ENCODE measurements around the gene ARID5B. TPM values are rescaled to one million over a fixed set of nuclear protein-coding genes. Genes with fewer than 3 reads are reported as not detected.
A peak's percentile ranks its signal among the peaks of the same experiment; 100 is the strongest.

Gene ARID5B
- total RNA-seq, 1 donor from 2014 or later = 29.8 TPM

DNA sequence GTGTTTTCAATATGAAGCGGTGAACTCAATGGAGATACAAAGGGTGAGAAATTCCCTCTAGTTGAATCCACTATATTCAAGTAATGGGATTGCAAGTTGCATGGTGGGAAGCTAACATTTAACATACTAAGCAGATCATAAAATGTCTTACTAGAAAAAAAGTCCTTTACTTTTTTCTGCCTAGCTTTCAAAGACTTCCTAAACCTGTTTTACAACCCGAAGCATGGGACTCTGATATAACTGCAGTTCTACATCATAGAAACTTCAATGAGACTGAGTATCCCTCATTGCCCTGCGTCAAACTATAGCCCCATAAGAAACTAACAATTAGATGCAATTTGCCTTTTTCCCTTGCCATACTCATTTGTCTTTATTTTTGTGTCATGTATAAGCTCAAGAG, 187.3 kb downstream of the ARID5B start:
- Histone ChIP-seq H3K27ac (no peak overlapping the region), H3K4me1 (peaks cover 6% of the 10 kb centered on the region), H3K4me3 (no peak overlapping the region), H3K9me3 (no peaks in the 10 kb centered on the region), H3K27me3 (ENCODE audit: low read depth) (no peaks in the 10 kb centered on the region), H3K36me3 (peaks cover 61% of the 10 kb centered on the region)
- TF ChIP-seq, protein P1, sequence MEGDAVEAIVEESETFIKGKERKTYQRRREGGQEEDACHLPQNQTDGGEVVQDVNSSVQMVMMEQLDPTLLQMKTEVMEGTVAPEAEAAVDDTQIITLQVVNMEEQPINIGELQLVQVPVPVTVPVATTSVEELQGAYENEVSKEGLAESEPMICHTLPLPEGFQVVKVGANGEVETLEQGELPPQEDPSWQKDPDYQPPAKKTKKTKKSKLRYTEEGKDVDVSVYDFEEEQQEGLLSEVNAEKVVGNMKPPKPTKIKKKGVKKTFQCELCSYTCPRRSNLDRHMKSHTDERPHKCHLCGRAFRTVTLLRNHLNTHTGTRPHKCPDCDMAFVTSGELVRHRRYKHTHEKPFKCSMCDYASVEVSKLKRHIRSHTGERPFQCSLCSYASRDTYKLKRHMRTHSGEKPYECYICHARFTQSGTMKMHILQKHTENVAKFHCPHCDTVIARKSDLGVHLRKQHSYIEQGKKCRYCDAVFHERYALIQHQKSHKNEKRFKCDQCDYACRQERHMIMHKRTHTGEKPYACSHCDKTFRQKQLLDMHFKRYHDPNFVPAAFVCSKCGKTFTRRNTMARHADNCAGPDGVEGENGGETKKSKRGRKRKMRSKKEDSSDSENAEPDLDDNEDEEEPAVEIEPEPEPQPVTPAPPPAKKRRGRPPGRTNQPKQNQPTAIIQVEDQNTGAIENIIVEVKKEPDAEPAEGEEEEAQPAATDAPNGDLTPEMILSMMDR (IDR thresholded peaks at IDR 0.05) = no peak
- no peak for ATAC-seq
- intact Hi-C loops (cut with DNase I) = no loop called here
- no peak for DNase-seq

DNA sequence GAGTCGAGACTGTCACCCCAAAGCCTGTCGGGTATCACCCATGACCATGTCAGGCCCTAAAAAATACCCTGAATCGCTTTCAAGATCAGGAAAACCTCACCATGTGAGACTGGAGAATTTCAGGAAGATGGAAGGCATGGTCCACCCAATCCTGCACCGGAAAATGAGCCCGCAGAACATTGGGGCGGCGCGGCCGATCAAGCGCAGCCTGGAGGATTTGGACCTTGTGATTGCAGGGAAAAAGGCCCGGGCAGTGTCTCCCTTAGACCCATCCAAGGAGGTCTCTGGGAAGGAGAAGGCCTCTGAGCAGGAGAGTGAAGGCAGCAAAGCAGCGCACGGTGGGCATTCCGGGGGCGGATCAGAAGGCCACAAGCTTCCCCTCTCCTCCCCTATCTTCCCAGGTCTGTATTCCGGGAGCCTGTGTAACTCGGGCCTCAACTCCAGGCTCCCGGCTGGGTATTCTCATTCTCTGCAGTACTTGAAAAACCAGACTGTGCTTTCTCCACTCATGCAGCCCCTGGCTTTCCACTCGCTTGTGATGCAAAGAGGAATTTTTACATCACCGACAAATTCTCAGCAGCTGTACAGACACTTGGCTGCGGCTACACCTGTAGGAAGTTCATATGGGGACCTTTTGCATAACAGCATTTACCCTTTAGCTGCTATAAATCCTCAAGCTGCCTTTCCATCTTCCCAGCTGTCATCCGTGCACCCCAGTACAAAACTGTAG, 191.0 kb downstream of the ARID5B start:
- peaks cover 34% of the 10 kb centered on the region for H3K4me1 ChIP-seq
- TF ChIP-seq, protein P1 (IDR thresholded peaks at IDR 0.05) = no peak
- peaks cover 48% of the 10 kb centered on the region for H3K36me3 ChIP-seq
- intact Hi-C loops (cut with DNase I) = no loop called here
- peak overlapping the region; percentile 60 for H3K27ac ChIP-seq
- H3K4me3 ChIP-seq = no peak overlapping the region
- no peaks in the 10 kb centered on the region for H3K27me3 ChIP-seq (ENCODE audit: low read depth)
- no peaks in the 10 kb centered on the region for H3K9me3 ChIP-seq
- DNase-seq = no peak
- peak in 1 of 2 donors; percentile 14 for ATAC-seq

- DNase-seq = no peak
- Histone ChIP-seq H3K27me3 (ENCODE audit: low read depth) (no peaks in the 10 kb centered on the region), H3K4me1 (peaks cover 34% of the 10 kb centered on the region), H3K9me3 (no peaks in the 10 kb centered on the region), H3K27ac (peak overlapping the region; percentile 60), H3K36me3 (peaks cover 37% of the 10 kb centered on the region), H3K4me3 (no peak overlapping the region)
- TF ChIP-seq, protein P1 (IDR thresholded peaks at IDR 0.05) = no peak
- intact Hi-C loops (cut with DNase I) = no loop called here
- ATAC-seq = peak; percentile 53 to 62
Measured at GRCh38 chr10:62093863-62094291, 192.4 kb downstream of the ARID5B start.

DNA sequence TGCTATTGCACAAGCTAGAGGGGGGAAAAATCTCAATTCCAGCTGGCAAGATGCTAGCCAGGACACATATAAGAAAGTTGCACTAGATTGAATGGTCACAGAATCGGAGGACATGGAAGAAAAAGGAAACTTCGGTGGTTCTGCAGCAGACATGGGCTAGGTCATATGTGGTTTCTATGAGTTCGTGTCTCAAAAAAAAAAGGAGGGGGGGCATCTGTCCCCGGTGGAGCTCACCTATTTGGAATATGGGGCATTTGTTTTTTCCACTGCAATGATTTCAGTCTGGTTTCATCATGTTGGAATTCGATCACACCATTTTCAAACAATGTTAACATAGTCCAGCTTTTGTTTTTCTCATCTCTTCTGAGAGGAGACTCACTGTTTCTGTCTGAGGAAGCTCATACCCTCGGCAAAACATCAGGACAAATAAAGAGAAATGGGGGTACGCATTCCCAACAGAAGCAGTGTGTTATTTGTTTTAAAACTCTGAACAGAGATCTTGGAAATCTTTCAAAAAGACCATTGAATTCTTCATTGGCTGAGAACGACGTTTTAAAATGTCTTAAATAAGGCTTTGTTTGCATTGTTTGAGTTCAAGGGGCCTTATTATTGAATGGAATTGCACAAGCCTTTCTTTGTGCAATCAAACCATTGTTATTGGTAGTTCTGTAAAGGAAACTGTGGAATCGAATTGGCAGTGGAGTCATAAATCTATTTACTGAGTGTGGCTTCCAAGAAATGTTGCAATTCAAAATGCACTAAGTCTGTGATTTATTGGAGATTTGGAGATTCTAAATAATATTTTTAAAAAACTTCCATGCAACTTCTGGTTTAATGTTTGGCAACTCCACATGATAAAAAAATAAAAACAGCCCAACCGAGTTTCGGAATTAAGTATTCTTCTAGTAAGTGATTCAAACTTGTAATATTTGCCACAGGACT, 194.0 kb downstream of the ARID5B start:
- H3K27ac ChIP-seq = peak overlapping the region; percentile 51
- H3K4me3 ChIP-seq = no peak overlapping the region
- TF ChIP-seq, protein P1 (IDR thresholded peaks at IDR 0.05) = no peak
- DNase-seq = no peak
- intact Hi-C loops (cut with DNase I) = no loop called here
- peaks cover 25% of the 10 kb centered on the region for H3K36me3 ChIP-seq
- peak in 1 of 2 donors; percentile 56 for ATAC-seq
- no peaks in the 10 kb centered on the region for H3K27me3 ChIP-seq (ENCODE audit: low read depth)
- H3K4me1 ChIP-seq = peaks cover 34% of the 10 kb centered on the region
- no peaks in the 10 kb centered on the region for H3K9me3 ChIP-seq

DNA sequence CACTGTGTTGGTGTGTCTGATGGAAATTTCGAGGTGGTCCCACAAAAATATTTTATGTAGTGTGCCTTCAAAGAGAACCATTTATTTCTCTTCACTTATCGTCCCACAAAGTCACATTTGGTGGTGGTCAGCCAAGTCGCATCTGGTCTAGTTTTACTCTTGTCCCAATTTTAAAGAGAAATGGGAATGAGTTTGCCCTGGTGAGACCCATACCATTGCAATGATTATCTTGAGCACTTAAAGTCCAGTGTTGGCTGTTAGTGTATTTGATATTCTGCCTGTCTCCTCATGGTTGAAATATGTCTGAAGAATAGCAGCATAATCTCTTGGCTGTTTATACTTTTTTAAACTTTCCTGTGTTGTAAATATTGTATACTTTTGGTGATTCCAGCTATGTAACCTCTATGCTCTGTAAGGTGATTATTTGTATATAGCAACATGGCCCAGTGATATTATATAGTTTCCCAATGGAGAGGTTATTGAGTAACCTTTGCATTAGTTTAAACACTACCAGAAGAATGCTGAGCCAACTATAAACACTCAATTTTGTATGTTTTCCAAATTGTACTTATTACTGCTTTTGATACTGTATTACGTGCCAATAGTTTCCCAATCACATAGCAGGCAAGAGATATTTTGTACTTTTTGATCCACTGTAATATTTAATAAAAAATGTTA, 194.9 kb downstream of the ARID5B start:
- DNase-seq (no peak), ATAC-seq (no peak)
- peaks cover 16% of the 10 kb centered on the region for H3K36me3 ChIP-seq
- H3K4me1 ChIP-seq = peaks cover 34% of the 10 kb centered on the region
- H3K4me3 ChIP-seq = no peak overlapping the region
- no peaks in the 10 kb centered on the region for H3K27me3 ChIP-seq (ENCODE audit: low read depth)
- intact Hi-C loops (cut with DNase I) = no loop called here
- TF ChIP-seq, protein P1 (IDR thresholded peaks at IDR 0.05) = no peak
- H3K9me3 ChIP-seq = no peaks in the 10 kb centered on the region
- H3K27ac ChIP-seq = peak overlapping the region; percentile 51
